ENCODE data around the gene RSF1.

The RSF1 gene

GRCh38 chr11:77806993-77807392 lies 13.5 kb downstream of the RSF1 start:
- no peak for DNase-seq

GRCh38 chr11:77806415-77806814 lies 14.1 kb downstream of the RSF1 start:
- no peak for DNase-seq

GRCh38 chr11:77801477-77801876 lies 19.0 kb downstream of the RSF1 start:
- DNase-seq: no peak

GRCh38 chr11:77800449-77800848 lies 20.1 kb downstream of the RSF1 start:
- DNase-seq: no peak

GRCh38 chr11:77799338-77799737 lies 21.2 kb downstream of the RSF1 start:
- DNase-seq: no peak

GRCh38 chr11:77793972-77794371 lies 26.6 kb downstream of the RSF1 start:
- DNase-seq: no peak

- no peak for DNase-seq
These were observed 29.2 kb downstream of the RSF1 start for GRCh38 chr11:77791301-77791700.

- no peak for DNase-seq
These were observed 30.6 kb downstream of the RSF1 start for GRCh38 chr11:77789731-77790476.

- no peak for DNase-seq
These were observed 31.3 kb downstream of the RSF1 start for GRCh38 chr11:77789061-77789730.

GRCh38 chr11:77784572-77784971 lies 36.0 kb downstream of the RSF1 start:
- no peak for DNase-seq

GRCh38 chr11:77783025-77783424 lies 37.5 kb downstream of the RSF1 start:
- DNase-seq: no peak

GRCh38 chr11:77779935-77780334 lies 40.6 kb downstream of the RSF1 start:
- no peak for DNase-seq

- no peak for DNase-seq
These were observed 42.0 kb downstream of the RSF1 start for GRCh38 chr11:77778549-77778948.

- no peak for DNase-seq
These were observed 42.4 kb downstream of the RSF1 start for GRCh38 chr11:77778118-77778517.

GRCh38 chr11:77776455-77776854 lies 44.1 kb downstream of the RSF1 start:
- no peak for DNase-seq

- DNase-seq: no peak
These were observed 44.6 kb downstream of the RSF1 start for GRCh38 chr11:77775936-77776335.

GRCh38 chr11:77771135-77771534 lies 49.4 kb downstream of the RSF1 start:
- DNase-seq: no peak

- DNase-seq: no peak
These were observed 49.9 kb downstream of the RSF1 start for GRCh38 chr11:77770629-77771028.

GRCh38 chr11:77762426-77762825 lies 58.1 kb downstream of the RSF1 start:
- no peak for DNase-seq

GRCh38 chr11:77761491-77761890 lies 59.0 kb downstream of the RSF1 start:
- no peak for DNase-seq

- DNase-seq: no peak
These were observed 62.2 kb downstream of the RSF1 start for GRCh38 chr11:77758331-77758730.

- DNase-seq: no peak
These were observed 67.3 kb downstream of the RSF1 start for GRCh38 chr11:77753230-77753629.

GRCh38 chr11:77752516-77752915 lies 68.0 kb downstream of the RSF1 start:
- no peak for DNase-seq

GRCh38 chr11:77750394-77751156 lies 69.9 kb downstream of the RSF1 start:
- DNase-seq: no peak

All from NCI-H774 (cell line).